HepG2 (cell line): Measurements from ENCODE around the gene IKZF4. TPM values are rescaled to one million over a fixed set of nuclear protein-coding genes. Genes with fewer than 3 reads are reported as not detected.
A peak's percentile ranks its signal among the peaks of the same experiment; 100 is the strongest.

Source experiments
- ATF4 ChIP-seq, 2 experiments: fragments of 450-650 bp in 1 of 2; sonication (generic) in 1 of 2; formaldehyde crosslinking; IDR thresholded peaks; 2 replicates each; pipeline versions ENCODE4 v1.5.0 to v1.8.0; 2020 to 2022; ENCODE audit warnings: mild to moderate bottlenecking in 1 of 2, missing genetic modification reagents in 1 of 2
- CEBPZ ChIP-seq: IDR thresholded peaks from 2 replicates; pipeline ENCODE4 v1.6.1; 2012; ENCODE audit warnings: low read length, improper control_type of control experiment
- REL ChIP-seq: sonication (generic); formaldehyde crosslinking; conservative IDR thresholded peaks from 2 replicates; pipeline ENCODE4 v1.8.0; 2022; ENCODE audit warnings: mild to moderate bottlenecking, missing genetic modification reagents, moderate library complexity
- SP4 ChIP-seq: sonication (generic); formaldehyde crosslinking; IDR thresholded peaks from 2 replicates; pipeline ENCODE4 v1.8.1; 2023; ENCODE audit warnings: mild to moderate bottlenecking, missing genetic modification reagents
- TEAD2 ChIP-seq: sonication (generic); formaldehyde crosslinking; IDR thresholded peaks from 2 replicates; pipeline ENCODE4 v1.9.0; 2021; ENCODE audit warnings: missing genetic modification reagents
- ZBTB1 ChIP-seq: sonication (generic); formaldehyde crosslinking; IDR thresholded peaks from 2 replicates; pipeline ENCODE4 v1.4.0; 2020; ENCODE audit warnings: missing genetic modification reagents, borderline replicate concordance
- ZHX2 ChIP-seq, 2 experiments: sonication (generic) in 1 of 2; formaldehyde crosslinking in 1 of 2; IDR thresholded peaks; 2 replicates each; pipeline versions ENCODE4 v1.6.1 to v1.9.0; 2014 to 2022; ENCODE audit warnings: antibody characterized with exemption in 1 of 2, borderline replicate concordance in 1 of 2, inconsistent platforms in 1 of 2, low read depth in 1 of 2, missing genetic modification reagents in 1 of 2
- ZNF251 ChIP-seq: sonication (generic); formaldehyde crosslinking; IDR thresholded peaks from 2 replicates; pipeline ENCODE4 v1.9.0; 2021; ENCODE audit warnings: mild to moderate bottlenecking, missing genetic modification reagents
- ZNF687 ChIP-seq: sonication (generic); formaldehyde crosslinking; IDR thresholded peaks from 2 replicates; pipeline ENCODE4 v1.5.1; 2020; ENCODE audit warnings: mild to moderate bottlenecking, missing genetic modification reagents, moderate library complexity
- ZSCAN5A ChIP-seq: sonication (generic); formaldehyde crosslinking; IDR thresholded peaks from 2 replicates; pipeline ENCODE4 v1.8.0; 2022; ENCODE audit warnings: mild to moderate bottlenecking, missing genetic modification reagents, borderline replicate concordance
- polyA plus RNA-seq, 8 experiments: library from polyadenylated mRNA; depleted of rRNA in 3 of 8; stranded (reverse) in 7 of 8; unstranded in 1 of 8; fragments of >200 nt; fragmentation: Illumina TruSeq in 4 of 8; extraction: Trizol in 4 of 8; gene quantifications; 2 replicates each; pipeline versions ENCODE4 v1.2.1 to v1.2.3, GENCODE V29; 2011 to 2016; ENCODE audit warnings: low read depth in 4 of 8, missing spikeins in 1 of 8, mixed read lengths in 1 of 8; ENCODE audit not compliant: insufficient read depth in 1 of 8
- total RNA-seq, 5 experiments: library from RNA; depleted of rRNA; stranded (reverse); fragments of >200 nt; fragmentation: Illumina TruSeq; extraction: Trizol; gene quantifications; 2 replicates each; pipeline ENCODE4 v1.2.3, GENCODE V29; 2016; ENCODE audit warnings: low read depth in 1 of 5

Gene IKZF4
- total and polyA plus RNA-seq, 2 of the 13 experiments (the other 11 are each of a cell fraction or from before 2014, with no cell fraction given): 0.58 to 2.2 TPM

GRCh38 chr12:55996715-55997534 is 23.9 kb upstream of the IKZF4 start, which contains the start of gene SUOX (continued):
- TF ChIP-seq ZHX2 (IDR thresholded peaks at IDR 0.05; ENCODE audit: low read depth) (no peak), ZHX2 (CRISPR knock-in tag; IDR thresholded peaks at IDR 0.05; ENCODE audit: borderline replicate concordance) (no peak), SP4 (CRISPR knock-in tag) (peak; percentile 34; the same call in 1 of the 2 replicates), REL (no peak), TEAD2 (CRISPR knock-in tag) (no peak), ATF4 (CRISPR knock-in tag; IDR thresholded peaks at IDR 0.05) (peak in 1 of 2 experiments; percentile 41; a peak in 1 of 4 replicates), ZSCAN5A (CRISPR knock-in tag) (0 out of 2 replicates have a peak, but pooled peaks have one; percentile 18), CEBPZ (no peak), ZBTB1 (CRISPR knock-in tag) (no peak), ZNF251 (no peak), ZNF687 (peak; percentile 76)
